ES-I3 (cell line): ENCODE results near the gene ATP5PF.
A peak's percentile ranks its signal among the peaks of the same experiment; 100 is the strongest.
"Not testable (repeated sequence)": the region's sequence is repeated elsewhere in the genome, so short reads cannot be mapped to it uniquely, and the experiment has no call there.

Source experiments
- H3K36me3 ChIP-seq: 2 replicates; pipeline ENCODE4 v1.6.1; 2013; ENCODE audit warnings: mild to moderate bottlenecking, low read length, control low read depth, moderate library complexity; ENCODE audit not compliant: insufficient read depth
- H3K4me1 ChIP-seq: 2 replicates; pipeline ENCODE4 v1.6.1; 2013; ENCODE audit warnings: mild to moderate bottlenecking, control low read depth, low read length; ENCODE audit not compliant: insufficient read depth
- H3K9ac ChIP-seq: 2 replicates; pipeline ENCODE4 v1.6.1; 2013; ENCODE audit warnings: low read depth, mild to moderate bottlenecking, low read length, moderate library complexity
- H3K9me3 ChIP-seq: 2 replicates; pipeline ENCODE4 v1.6.1; 2013; ENCODE audit warnings: mild to moderate bottlenecking, low read length, moderate library complexity; ENCODE audit not compliant: control insufficient read depth, insufficient read depth

Gene ATP5PF

GRCh38 chr21:25742900-25743299 lies 8.2 kb upstream of the ATP5PF start:
- no peaks in the 10 kb centered on the region for H3K9me3 ChIP-seq
- no peaks in the 10 kb centered on the region for H3K36me3 ChIP-seq
- H3K9ac ChIP-seq: no peak overlapping the region
- H3K4me1 ChIP-seq: no peaks in the 10 kb centered on the region

DNA sequence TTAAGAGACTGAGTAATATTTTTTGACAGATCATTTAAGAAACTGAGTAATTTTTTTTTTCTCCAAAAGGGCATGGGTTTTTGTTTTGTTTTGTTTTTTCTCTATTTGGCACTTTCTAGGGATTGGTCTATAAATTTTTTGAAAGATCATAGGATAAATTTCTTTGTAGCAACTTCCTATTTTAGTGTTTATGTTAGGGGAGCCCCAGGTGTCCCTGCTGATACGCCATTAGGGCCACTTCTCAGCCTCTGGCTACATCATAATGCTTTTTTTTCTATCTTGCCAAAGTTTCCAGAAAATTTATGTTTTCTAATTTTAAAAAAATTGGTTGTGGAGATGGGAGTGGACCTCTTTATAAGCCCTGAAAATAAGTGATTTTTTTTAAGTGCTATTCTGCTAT lies 2.7 kb upstream of the ATP5PF start:
- 0 out of 2 replicates have a peak, but pooled peaks cover 3% of the 10 kb centered on the region for H3K4me1 ChIP-seq
- no peaks in the 10 kb centered on the region for H3K9me3 ChIP-seq
- no peak overlapping the region for H3K9ac ChIP-seq
- no peaks in the 10 kb centered on the region for H3K36me3 ChIP-seq

- Histone ChIP-seq H3K4me1 (0 out of 2 replicates have a peak, but pooled peaks cover 3% of the 10 kb centered on the region), H3K36me3 (no peaks in the 10 kb centered on the region), H3K9ac (peak overlapping the region; percentile 96), H3K9me3 (no peaks in the 10 kb centered on the region)
Measured at GRCh38 chr21:25735646-25736597, 1.2 kb upstream of the ATP5PF start.

DNA sequence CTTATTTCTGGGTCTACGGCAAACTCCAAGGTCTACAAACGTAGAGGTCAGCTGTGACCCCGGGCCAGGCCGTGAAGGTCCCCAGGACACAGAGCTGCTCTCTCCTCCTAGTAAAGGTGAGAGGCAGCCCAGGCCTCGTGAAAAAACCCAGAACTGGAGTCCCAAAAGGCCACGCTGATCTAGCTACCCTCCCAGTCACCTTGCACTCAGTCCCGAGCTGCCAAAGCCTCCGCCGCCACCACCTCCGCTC lies 125 bp downstream of the ATP5PF start:
- Histone ChIP-seq H3K36me3 (peaks cover 2% of the 10 kb centered on the region; the same call in 1 of the 2 replicates), H3K4me1 (0 out of 2 replicates have a peak, but pooled peaks cover 3% of the 10 kb centered on the region), H3K9ac (peak overlapping the region; percentile 85)

GRCh38 chr21:25733859-25734653 lies 648 bp downstream of the ATP5PF start:
- Histone ChIP-seq H3K4me1 (0 out of 2 replicates have a peak, but pooled peaks cover 3% of the 10 kb centered on the region), H3K9ac (peak overlapping the region; percentile 85), H3K9me3 (no peaks in the 10 kb centered on the region), H3K36me3 (peaks cover 2% of the 10 kb centered on the region; the same call in 1 of the 2 replicates)

More for the DNA sequence above, 125 bp downstream of the ATP5PF start:
- H3K9me3 ChIP-seq: no peaks in the 10 kb centered on the region

- Histone ChIP-seq H3K9me3 (no peaks in the 10 kb centered on the region), H3K4me1 (0 out of 2 replicates have a peak, but pooled peaks cover 3% of the 10 kb centered on the region), H3K9ac (no peak overlapping the region), H3K36me3 (peaks cover 13% of the 10 kb centered on the region)
Measured at GRCh38 chr21:25732091-25732760, 2.5 kb downstream of the ATP5PF start.

- H3K4me1 ChIP-seq: peaks cover 5% of the 10 kb centered on the region; the same call in 1 of the 2 replicates
- H3K9me3 ChIP-seq: no peaks in the 10 kb centered on the region
- peaks cover 7% of the 10 kb centered on the region for H3K36me3 ChIP-seq
Measured at GRCh38 chr21:25722631-25723030, 12.1 kb downstream of the ATP5PF start.

DNA sequence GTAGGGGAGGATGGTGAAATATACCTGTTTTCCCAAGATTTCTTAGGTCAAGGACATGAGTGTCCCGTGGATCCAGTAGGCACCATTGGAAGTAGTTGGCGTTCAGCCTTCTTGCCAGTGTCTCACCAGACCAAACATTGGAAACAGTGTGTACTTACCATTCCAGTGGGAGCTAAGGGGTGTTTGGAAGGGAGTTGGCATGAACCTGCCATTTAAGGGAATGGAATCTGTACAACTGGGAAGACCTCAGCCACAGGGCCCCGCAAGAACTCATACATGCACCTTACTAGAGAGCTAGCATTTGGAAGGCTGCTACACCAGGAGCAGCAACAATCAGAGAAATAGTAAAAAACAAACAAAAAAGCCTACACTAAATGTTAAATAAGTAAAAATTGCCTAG lies 12.7 kb downstream of the ATP5PF start:
- Histone ChIP-seq H3K36me3 (peaks cover 7% of the 10 kb centered on the region), H3K9ac (no peak overlapping the region), H3K4me1 (peaks cover 10% of the 10 kb centered on the region), H3K9me3 (no peaks in the 10 kb centered on the region)

More at GRCh38 chr21:25722631-25723030, 12.1 kb downstream of the ATP5PF start:
- H3K9ac ChIP-seq: no peak overlapping the region

- Histone ChIP-seq H3K9ac (no peak overlapping the region), H3K36me3 (no peaks in the 10 kb centered on the region), H3K9me3 (no peaks in the 10 kb centered on the region), H3K4me1 (peaks cover 17% of the 10 kb centered on the region)
Measured at GRCh38 chr21:25717491-25718147, 17.1 kb downstream of the ATP5PF start.

DNA sequence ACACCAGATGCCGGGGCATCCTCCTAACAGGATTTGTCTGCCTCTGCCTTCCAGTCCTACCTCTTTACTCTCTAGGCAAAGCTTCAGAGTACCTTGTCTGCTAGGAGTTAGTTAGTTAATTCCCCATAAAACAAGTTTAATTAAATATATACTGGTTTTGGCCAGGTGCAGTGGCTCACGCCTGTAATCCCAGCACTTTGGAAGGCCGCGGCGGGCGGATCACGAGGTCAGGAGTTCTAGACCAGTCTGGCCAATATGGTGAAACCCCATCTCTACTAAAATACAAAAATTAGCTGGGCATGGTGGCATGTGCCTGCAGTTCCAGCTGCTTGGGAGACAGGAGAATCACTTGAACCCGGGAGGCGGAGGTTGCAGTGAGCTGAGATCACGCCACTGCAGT lies 20.6 kb downstream of the ATP5PF start:
- not testable (repeated sequence) for H3K9me3 ChIP-seq, H3K36me3 ChIP-seq, H3K9ac ChIP-seq
- peaks cover 17% of the 10 kb centered on the region for H3K4me1 ChIP-seq

- H3K9me3 ChIP-seq: no peaks in the 10 kb centered on the region
- no peaks in the 10 kb centered on the region for H3K36me3 ChIP-seq
Measured at GRCh38 chr21:25710550-25710949, 24.2 kb downstream of the ATP5PF start.

DNA sequence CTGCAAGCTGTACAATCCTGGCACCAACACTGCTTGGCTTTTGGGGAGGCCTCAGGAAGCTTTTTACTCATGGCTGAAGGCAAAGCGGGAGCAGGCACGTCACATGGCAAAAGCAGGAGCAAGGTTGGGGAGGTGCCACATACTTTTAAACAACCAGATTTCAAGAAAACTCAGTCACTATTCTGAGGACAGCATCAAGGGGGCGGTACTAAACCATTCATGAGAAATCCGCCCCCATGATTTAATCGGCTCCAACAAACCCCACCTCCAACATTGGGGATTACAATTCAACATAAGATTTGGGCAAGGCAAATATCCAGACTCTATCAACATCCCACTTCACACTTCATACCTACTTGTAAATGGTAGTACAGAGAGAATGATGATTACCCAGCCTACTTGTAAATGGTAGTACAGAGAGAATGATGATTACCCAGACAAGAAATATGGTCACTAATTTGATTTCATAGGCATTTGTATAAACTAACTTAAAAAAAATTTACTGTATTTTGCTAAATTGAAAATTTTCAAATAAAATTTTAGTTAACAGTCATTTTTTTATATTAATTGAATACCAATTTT lies 24.9 kb downstream of the ATP5PF start:
- H3K9me3 ChIP-seq: no peaks in the 10 kb centered on the region
- H3K36me3 ChIP-seq: no peaks in the 10 kb centered on the region
- no peaks in the 10 kb centered on the region; the same call in 1 of the 2 replicates for H3K4me1 ChIP-seq
- H3K9ac ChIP-seq: no peak overlapping the region

More at GRCh38 chr21:25710550-25710949, 24.2 kb downstream of the ATP5PF start:
- Histone ChIP-seq H3K4me1 (no peaks in the 10 kb centered on the region; the same call in 1 of the 2 replicates), H3K9ac (no peak overlapping the region)

- Histone ChIP-seq H3K9ac (no peak overlapping the region), H3K9me3 (no peaks in the 10 kb centered on the region), H3K4me1 (no peaks in the 10 kb centered on the region; the same call in 1 of the 2 replicates), H3K36me3 (no peaks in the 10 kb centered on the region)
Measured at GRCh38 chr21:25708467-25709065, 26.1 kb downstream of the ATP5PF start.
